ENCODE data around the gene SFT2D1. TPM values are rescaled to one million over a fixed set of nuclear protein-coding genes. Genes with fewer than 3 reads are reported as not detected.

Gene SFT2D1
- total RNA-seq, 1 donor from 2014 or later: 23.5 TPM

DNA sequence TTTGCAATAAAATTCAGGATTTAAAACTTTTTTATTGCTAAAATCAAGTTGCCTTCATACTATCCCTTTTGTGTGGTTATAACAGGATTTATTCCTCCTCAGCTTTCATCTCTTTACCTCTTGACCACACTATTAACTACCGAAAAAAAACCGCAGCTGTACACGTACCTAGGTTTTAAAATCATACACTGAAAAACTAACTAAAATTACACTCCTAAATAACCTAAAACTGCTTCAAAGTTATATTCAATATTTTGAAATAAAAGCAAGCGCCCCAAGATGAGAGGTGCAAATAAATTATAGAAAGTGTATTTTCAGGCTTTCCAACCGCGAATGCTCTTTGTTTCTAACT lies 39.0 kb upstream of the SFT2D1 start:
- Mint-ChIP-seq H3K27me3 (ENCODE audit: unreplicated experiment) (no peaks in the 10 kb centered on the region), H3K36me3 (ENCODE audit: unreplicated experiment) (no peaks in the 10 kb centered on the region), H3K4me3 (ENCODE audit: unreplicated experiment) (peak overlapping the region; percentile 91), H3K27ac (ENCODE audit: unreplicated experiment) (peak overlapping the region; percentile 76), H3K4me1 (ENCODE audit: low read depth, unreplicated experiment) (peaks cover 4% of the 10 kb centered on the region), H3K9me3 (ENCODE audit: unreplicated experiment) (peaks cover 9% of the 10 kb centered on the region)
- no peak for TF ChIP-seq CTCF (IDR thresholded peaks at IDR 0.05; ENCODE audit: partially characterized antibody, unreplicated experiment)
- DNase-seq: no peak

GRCh38 chr6:166379800-166380199 lies 37.5 kb upstream of the SFT2D1 start:
- H3K27me3 Mint-ChIP-seq (ENCODE audit: unreplicated experiment): no peaks in the 10 kb centered on the region
- no peaks in the 10 kb centered on the region for H3K36me3 Mint-ChIP-seq (ENCODE audit: unreplicated experiment)
- DNase-seq: no peak
- no peak overlapping the region for H3K27ac Mint-ChIP-seq (ENCODE audit: unreplicated experiment)
- peaks cover 4% of the 10 kb centered on the region for H3K4me1 Mint-ChIP-seq (ENCODE audit: low read depth, unreplicated experiment)
- no peak overlapping the region for H3K4me3 Mint-ChIP-seq (ENCODE audit: unreplicated experiment)
- peaks cover 9% of the 10 kb centered on the region for H3K9me3 Mint-ChIP-seq (ENCODE audit: unreplicated experiment)
- TF ChIP-seq CTCF (IDR thresholded peaks at IDR 0.05; ENCODE audit: partially characterized antibody, unreplicated experiment): no peak

GRCh38 chr6:166379103-166379586 lies 36.8 kb upstream of the SFT2D1 start:
- DNase-seq: no peak
- Mint-ChIP-seq H3K27me3 (ENCODE audit: unreplicated experiment) (no peaks in the 10 kb centered on the region), H3K9me3 (ENCODE audit: unreplicated experiment) (peaks cover 7% of the 10 kb centered on the region), H3K36me3 (ENCODE audit: unreplicated experiment) (no peaks in the 10 kb centered on the region), H3K27ac (ENCODE audit: unreplicated experiment) (no peak overlapping the region), H3K4me1 (ENCODE audit: low read depth, unreplicated experiment) (peaks cover 4% of the 10 kb centered on the region), H3K4me3 (ENCODE audit: unreplicated experiment) (no peak overlapping the region)
- TF ChIP-seq CTCF (IDR thresholded peaks at IDR 0.05; ENCODE audit: partially characterized antibody, unreplicated experiment): no peak

GRCh38 chr6:166377721-166378120 lies 35.4 kb upstream of the SFT2D1 start:
- H3K4me3 Mint-ChIP-seq (ENCODE audit: unreplicated experiment): no peak overlapping the region
- H3K4me1 Mint-ChIP-seq (ENCODE audit: low read depth, unreplicated experiment): peaks cover 4% of the 10 kb centered on the region
- H3K9me3 Mint-ChIP-seq (ENCODE audit: unreplicated experiment): peaks cover 5% of the 10 kb centered on the region
- no peak overlapping the region for H3K27ac Mint-ChIP-seq (ENCODE audit: unreplicated experiment)
- no peak for TF ChIP-seq CTCF (IDR thresholded peaks at IDR 0.05; ENCODE audit: partially characterized antibody, unreplicated experiment)
- H3K27me3 Mint-ChIP-seq (ENCODE audit: unreplicated experiment): no peaks in the 10 kb centered on the region
- H3K36me3 Mint-ChIP-seq (ENCODE audit: unreplicated experiment): no peaks in the 10 kb centered on the region
- no peak for DNase-seq

GRCh38 chr6:166375013-166375412 lies 32.7 kb upstream of the SFT2D1 start:
- TF ChIP-seq CTCF (IDR thresholded peaks at IDR 0.05; ENCODE audit: partially characterized antibody, unreplicated experiment): no peak
- H3K9me3 Mint-ChIP-seq (ENCODE audit: unreplicated experiment): no peaks in the 10 kb centered on the region
- H3K27ac Mint-ChIP-seq (ENCODE audit: unreplicated experiment): no peak overlapping the region
- no peak for DNase-seq
- no peak overlapping the region for H3K4me3 Mint-ChIP-seq (ENCODE audit: unreplicated experiment)
- H3K36me3 Mint-ChIP-seq (ENCODE audit: unreplicated experiment): no peaks in the 10 kb centered on the region
- H3K27me3 Mint-ChIP-seq (ENCODE audit: unreplicated experiment): no peaks in the 10 kb centered on the region
- no peaks in the 10 kb centered on the region for H3K4me1 Mint-ChIP-seq (ENCODE audit: low read depth, unreplicated experiment)
